GM19452 (cell line): ENCODE results near the gene RNF145.
"Not testable (repeated sequence)": the region's sequence is repeated elsewhere in the genome, so short reads cannot be mapped to it uniquely, and the experiment has no call there.

Experiments used
- ATAC-seq: cut with Tn5 transposase; IDR thresholded peaks from one replicate; pipeline ENCODE4 v1.9.1; 2021; ENCODE audit not compliant: unreplicated experiment

Gene RNF145

GRCh38 chr5:159209438-159210209 lies at the start of gene RNF145:
Gene RNF145 (minus strand): TSS chr5:159209553. CDS start chr5:159203617, 5,936 bp downstream.
- ATAC-seq, result peak; percentile 68

GRCh38 chr5:159258361-159258760 lies 49.0 kb upstream of the RNF145 start:
- ATAC-seq, result no peak

GRCh38 chr5:159257629-159258283 lies 48.4 kb upstream of the RNF145 start:
- no peak for ATAC-seq

- ATAC-seq, result no peak
Measured at GRCh38 chr5:159257007-159257406, 47.7 kb upstream of the RNF145 start.

GRCh38 chr5:159252195-159252594 lies 42.8 kb upstream of the RNF145 start:
- no peak for ATAC-seq

- no peak for ATAC-seq
Measured at GRCh38 chr5:159249158-159249557, 39.8 kb upstream of the RNF145 start.

GRCh38 chr5:159244890-159245289 lies 35.5 kb upstream of the RNF145 start:
- ATAC-seq, result no peak

- no peak for ATAC-seq
Measured at GRCh38 chr5:159244163-159244562, 34.8 kb upstream of the RNF145 start.

- ATAC-seq, result no peak
Measured at GRCh38 chr5:159243385-159243784, 34.0 kb upstream of the RNF145 start.

GRCh38 chr5:159242656-159243055 lies 33.3 kb upstream of the RNF145 start:
- ATAC-seq, result no peak

GRCh38 chr5:159241946-159242552 lies 32.7 kb upstream of the RNF145 start:
- no peak for ATAC-seq

- ATAC-seq, result no peak
Measured at GRCh38 chr5:159240301-159240870, 31.0 kb upstream of the RNF145 start.

- not testable (repeated sequence) for ATAC-seq
Measured at GRCh38 chr5:159235871-159236520, 26.6 kb upstream of the RNF145 start.

GRCh38 chr5:159231167-159231566 lies 21.8 kb upstream of the RNF145 start:
- ATAC-seq, result no peak

- ATAC-seq, result no peak
Measured at GRCh38 chr5:159230657-159231056, 21.3 kb upstream of the RNF145 start.

- ATAC-seq, result not testable (repeated sequence)
Measured at GRCh38 chr5:159228097-159228496, 18.7 kb upstream of the RNF145 start.

GRCh38 chr5:159227452-159227851 lies 18.1 kb upstream of the RNF145 start:
- no peak for ATAC-seq

GRCh38 chr5:159226451-159226850 lies 17.1 kb upstream of the RNF145 start:
- ATAC-seq, result no peak

GRCh38 chr5:159224471-159224870 lies 15.1 kb upstream of the RNF145 start:
- ATAC-seq, result no peak

- ATAC-seq, result no peak
Measured at GRCh38 chr5:159223469-159223868, 14.1 kb upstream of the RNF145 start.

GRCh38 chr5:159220206-159220605 lies 10.9 kb upstream of the RNF145 start:
- no peak for ATAC-seq
